Activated CD4-positive, alpha-beta T cell treated with anti-CD3 and anti-CD28 coated beads, Interleukin-2, amount 50 U/mL, for 4 hours (primary cell): ENCODE measurements around the gene FMO1.
"Not testable (repeated sequence)": the region's sequence is repeated elsewhere in the genome, so short reads cannot be mapped to it uniquely, and the experiment has no call there.

Experiments used
- DNase-seq, 2 experiments: peaks; one replicate each; pipeline ENCODE4 v3.0.0-alpha.2; 2020

FMO1 gene

DNA sequence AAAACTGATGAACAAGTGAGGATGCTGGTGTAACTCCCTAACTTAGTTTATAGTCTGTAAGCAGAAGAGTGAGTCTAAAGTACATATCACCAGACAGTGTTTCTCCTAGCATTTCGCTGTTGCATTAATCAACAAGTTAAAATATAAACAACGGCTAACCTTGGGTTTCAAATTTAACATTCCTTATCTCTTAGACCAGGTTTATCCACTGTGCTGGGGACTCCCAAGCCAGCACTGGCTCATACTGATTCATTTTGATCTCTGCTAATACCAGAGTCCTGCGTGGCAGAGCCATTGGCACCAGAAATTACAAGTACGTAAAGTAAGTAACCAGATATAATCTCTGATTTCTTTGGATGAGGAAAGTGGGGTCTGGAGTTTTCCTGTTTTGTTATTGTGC is at the start of gene FMO1:
Gene FMO1, plus strand, starts transcription at position 193 of the 400 bp plus-strand sequence. CDS start 9,594 bp downstream, outside the sequence.
- DNase-seq: no peak

DNA sequence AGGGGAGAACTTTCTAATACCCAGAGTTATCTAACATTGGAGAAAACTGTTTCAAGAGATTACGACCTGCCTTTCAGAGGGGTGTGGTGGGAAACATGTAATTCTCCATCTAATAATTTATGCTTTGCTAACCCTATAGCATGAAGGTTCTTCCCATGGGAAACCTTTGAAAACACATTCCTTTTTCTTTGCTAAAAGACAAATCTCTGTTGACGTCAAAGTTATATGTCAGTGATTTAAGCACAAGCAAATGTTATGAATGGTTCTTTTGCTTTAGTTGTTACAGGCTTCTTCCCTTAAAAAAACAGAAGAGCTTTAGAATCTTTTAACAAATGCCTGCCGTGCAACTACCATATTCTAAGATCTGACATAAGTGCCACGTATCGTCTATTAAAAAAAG is 44.0 kb upstream of the FMO1 start:
- DNase-seq: no peak

DNA sequence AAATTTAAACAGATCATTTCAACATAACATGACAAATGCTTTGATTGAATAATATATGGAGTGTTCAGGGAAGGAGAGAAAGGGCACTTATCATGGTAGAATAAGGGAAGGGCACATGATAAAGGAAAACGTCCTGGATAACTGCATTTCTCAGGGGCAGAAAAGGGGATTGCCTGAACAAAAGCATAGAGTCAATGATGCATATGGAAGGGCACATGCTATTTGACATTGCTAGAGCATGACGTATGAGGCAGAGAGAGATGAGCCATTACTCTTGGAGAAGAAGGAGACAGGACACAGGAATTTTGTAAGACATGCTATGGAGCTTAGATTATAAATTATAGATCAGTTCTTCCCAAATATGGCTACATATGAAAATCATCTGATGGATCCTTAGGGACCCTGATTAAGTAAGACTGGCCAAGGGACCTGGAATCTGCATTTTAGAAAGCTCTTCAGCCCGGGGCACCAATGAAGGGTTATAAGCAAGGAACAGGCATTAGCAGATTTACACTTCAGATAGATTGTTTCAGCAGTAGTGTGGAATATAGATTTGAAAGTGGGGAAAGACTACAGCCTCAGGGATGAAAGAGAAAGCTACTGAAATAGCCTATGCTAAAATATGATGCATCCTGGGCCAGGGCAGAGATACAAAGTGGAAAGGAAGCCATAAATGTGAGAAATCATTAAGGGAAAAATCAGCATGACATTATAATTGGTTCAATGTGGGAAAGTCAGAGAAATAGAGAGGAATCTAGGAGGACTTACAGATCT is 41.9 kb upstream of the FMO1 start:
- no peak for DNase-seq

- DNase-seq: no peak
Observed at GRCh38 chr1:171206978-171207355, 41.3 kb upstream of the FMO1 start.

GRCh38 chr1:171207377-171207776 is 40.9 kb upstream of the FMO1 start:
- DNase-seq: no peak

GRCh38 chr1:171210355-171210754 is 37.9 kb upstream of the FMO1 start:
- no peak for DNase-seq

GRCh38 chr1:171212607-171213351 is 35.5 kb upstream of the FMO1 start:
- no peak for DNase-seq

- no peak for DNase-seq
Observed at GRCh38 chr1:171213559-171214454, 34.5 kb upstream of the FMO1 start.

GRCh38 chr1:171217658-171218443 is 30.4 kb upstream of the FMO1 start:
- no peak for DNase-seq

- DNase-seq: no peak
Observed at GRCh38 chr1:171218661-171219060, 29.6 kb upstream of the FMO1 start.

- no peak for DNase-seq
Observed at GRCh38 chr1:171219346-171220080, 28.8 kb upstream of the FMO1 start.

- DNase-seq: no peak
Observed at GRCh38 chr1:171220081-171220420, 28.2 kb upstream of the FMO1 start.

GRCh38 chr1:171220581-171221054 is 27.7 kb upstream of the FMO1 start:
- no peak for DNase-seq

DNA sequence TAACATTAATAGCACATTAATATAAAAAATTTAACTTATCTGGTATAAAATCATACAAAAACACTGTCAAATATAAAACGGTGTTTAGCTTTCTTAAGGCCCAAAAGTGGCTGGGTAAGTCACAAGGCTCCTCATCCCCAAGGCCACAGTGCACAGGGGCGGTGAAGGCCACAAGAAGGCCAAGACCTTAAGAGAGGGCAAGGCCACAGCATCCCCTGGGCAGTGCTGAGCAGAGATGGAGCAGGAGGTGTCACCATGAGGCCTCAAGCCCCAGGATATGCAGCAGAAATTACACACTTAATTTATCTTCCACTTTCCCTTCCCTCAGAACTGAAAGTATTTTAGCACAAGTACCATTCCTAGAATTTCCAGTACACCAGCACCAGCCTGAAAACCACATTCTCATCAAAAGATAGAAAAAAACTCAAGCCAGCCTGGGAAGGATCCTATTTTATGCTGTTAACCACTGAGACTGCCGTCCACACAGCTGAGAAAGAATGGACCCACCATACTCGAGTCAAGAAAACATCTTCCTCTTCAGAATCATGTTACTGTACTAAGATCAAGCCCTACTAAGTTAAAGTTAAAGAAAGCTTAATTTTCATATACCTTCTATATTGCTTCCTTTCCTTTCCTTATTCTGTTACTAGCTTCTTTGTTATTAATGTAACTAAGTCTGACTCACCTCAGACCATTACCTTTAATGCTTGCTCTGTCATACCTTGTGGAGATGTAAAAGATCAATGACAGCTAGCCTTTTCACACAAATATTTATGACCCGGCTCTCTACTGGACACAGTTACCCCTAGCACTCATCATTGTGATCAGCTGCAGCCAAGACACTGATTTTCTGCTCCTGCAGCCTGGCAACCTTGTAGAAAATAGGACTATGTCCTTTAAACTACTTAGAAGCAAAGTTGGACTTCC is 26.4 kb upstream of the FMO1 start:
- no peak for DNase-seq

- DNase-seq: no peak
Observed at GRCh38 chr1:171222936-171223335, 25.4 kb upstream of the FMO1 start.

GRCh38 chr1:171224257-171224656 is 24.0 kb upstream of the FMO1 start:
- DNase-seq: not testable (repeated sequence)

DNA sequence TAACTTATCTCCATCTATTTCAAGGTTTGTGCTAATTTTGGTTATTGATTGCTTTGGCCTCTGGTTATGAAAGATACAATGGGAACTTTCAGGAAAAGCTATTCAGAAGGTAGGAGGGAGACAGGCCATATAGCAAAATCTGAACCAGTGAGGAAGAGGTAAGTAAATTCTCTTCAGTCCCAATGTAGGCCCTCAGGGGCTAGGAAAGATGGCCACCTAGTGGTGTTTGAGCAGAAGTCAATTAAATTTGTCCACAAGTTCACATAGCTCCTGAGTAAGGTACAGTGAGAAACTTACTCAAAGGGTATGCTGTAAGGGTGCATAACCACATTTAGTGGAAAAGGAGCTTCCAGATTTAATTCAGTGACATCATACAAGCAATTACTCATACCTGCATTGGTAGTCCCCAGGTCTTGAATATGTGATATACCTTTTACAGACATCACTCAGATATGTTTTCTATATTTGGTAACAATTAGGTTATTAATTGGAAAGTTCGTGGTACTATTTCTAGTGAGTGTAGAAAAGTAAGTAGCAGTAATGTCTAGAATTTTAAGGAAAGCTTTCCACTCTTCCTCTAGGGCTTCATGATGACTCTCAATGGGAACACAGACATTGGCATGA is 21.4 kb upstream of the FMO1 start:
- no peak for DNase-seq

GRCh38 chr1:171231326-171231725 is 17.0 kb upstream of the FMO1 start:
- DNase-seq: no peak

DNA sequence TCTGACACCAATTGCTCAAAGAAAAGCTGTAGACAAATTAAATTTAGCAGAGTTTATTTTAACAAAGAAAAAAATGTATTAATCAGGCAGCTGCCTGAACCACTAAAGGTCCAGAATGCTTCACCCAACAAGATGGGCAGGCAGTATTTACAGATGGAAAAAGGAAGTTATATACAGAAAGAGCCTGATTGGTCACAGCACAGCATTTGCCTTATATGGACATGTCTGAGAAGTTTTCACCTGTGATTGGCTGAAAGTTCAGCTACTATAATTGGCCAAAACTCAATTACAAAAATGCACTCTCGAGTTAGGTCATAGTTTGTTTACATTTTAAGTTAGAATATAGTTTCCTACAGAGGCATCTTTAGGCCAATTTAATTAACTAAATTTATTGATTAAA is 15.1 kb upstream of the FMO1 start:
- no peak for DNase-seq

GRCh38 chr1:171236231-171236630 is 12.1 kb upstream of the FMO1 start:
- DNase-seq: not testable (repeated sequence)
